Esophagus muscularis mucosa (tissue), 3 donors: ENCODE data around the gene PRKAG2.

ENCODE experiments used
- POLR2A ChIP-seq: fragments of 450-650 bp; IDR thresholded peaks from one replicate; pipeline ENCODE4 v1.6.1; 2017; ENCODE audit warnings: antibody characterized with exemption, moderate library complexity, mild to moderate bottlenecking, low read depth
- TF ChIP-seq, protein P1 (sequence below), 3 experiments: fragments of 200-600 bp in 2 of 3; fragments of 450-650 bp in 1 of 3; sonication (generic) in 2 of 3; IDR thresholded peaks; one replicate each; pipeline ENCODE4 v1.5.1; 2017 to 2019; ENCODE audit warnings: antibody characterized with exemption in 3 of 3, mild to moderate bottlenecking in 2 of 3, moderate library complexity in 1 of 3

DNA sequence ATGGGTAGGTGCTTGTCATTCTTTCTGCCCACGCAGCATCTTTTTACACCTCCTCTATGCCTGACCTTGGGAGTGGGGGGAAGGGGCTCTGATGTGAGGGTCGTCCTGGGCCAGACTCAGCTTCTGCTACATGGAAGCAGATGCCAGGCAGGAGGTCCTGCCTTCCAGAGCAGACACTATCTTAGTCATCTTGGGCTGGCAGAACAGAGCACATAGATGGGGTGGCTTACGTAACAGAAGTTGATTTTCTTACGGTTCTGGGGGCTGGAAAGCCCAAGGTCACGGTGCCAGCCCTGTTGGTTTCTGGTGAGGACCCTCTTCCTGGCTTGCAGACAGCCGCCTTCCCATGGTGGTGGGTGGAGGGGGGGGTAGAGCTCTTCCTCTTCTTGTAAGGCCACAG, 159.0 kb downstream of the PRKAG2 start:
- TF ChIP-seq, protein P1, sequence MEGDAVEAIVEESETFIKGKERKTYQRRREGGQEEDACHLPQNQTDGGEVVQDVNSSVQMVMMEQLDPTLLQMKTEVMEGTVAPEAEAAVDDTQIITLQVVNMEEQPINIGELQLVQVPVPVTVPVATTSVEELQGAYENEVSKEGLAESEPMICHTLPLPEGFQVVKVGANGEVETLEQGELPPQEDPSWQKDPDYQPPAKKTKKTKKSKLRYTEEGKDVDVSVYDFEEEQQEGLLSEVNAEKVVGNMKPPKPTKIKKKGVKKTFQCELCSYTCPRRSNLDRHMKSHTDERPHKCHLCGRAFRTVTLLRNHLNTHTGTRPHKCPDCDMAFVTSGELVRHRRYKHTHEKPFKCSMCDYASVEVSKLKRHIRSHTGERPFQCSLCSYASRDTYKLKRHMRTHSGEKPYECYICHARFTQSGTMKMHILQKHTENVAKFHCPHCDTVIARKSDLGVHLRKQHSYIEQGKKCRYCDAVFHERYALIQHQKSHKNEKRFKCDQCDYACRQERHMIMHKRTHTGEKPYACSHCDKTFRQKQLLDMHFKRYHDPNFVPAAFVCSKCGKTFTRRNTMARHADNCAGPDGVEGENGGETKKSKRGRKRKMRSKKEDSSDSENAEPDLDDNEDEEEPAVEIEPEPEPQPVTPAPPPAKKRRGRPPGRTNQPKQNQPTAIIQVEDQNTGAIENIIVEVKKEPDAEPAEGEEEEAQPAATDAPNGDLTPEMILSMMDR (IDR thresholded peaks at IDR 0.05): no peak
- TF ChIP-seq POLR2A: no peak
